ENCODE data around the gene STPG2. TPM values are rescaled to one million over a fixed set of nuclear protein-coding genes. Genes with fewer than 3 reads are reported as not detected.

Gene STPG2
- total and polyA plus RNA-seq, 2 of the 8 experiments (the other 6 are each of a cell fraction or from before 2014, with no cell fraction given): 0.03 TPM; not detected in 1

GRCh38 chr4:97917115-97917514 lies 226.2 kb downstream of the STPG2 start:
- Histone ChIP-seq H3K79me1 (ENCODE audit: low read depth, low read length) (no peaks in the 10 kb centered on the region), H4K5ac (ENCODE audit: insufficient read length, low read depth, low read length) (no peak overlapping the region), H2BK15ac (ENCODE audit: low read length) (no peak overlapping the region), H3K4me3 (ENCODE audit: extremely low read depth in 1 of 4, insufficient read depth in 2 of 4, low read depth in 3 of 4, low read length in 4 of 4) (no peak overlapping the region), H3K4me2 (ENCODE audit: insufficient read depth in 1 of 2, low read depth in 2 of 2, low read length in 2 of 2) (no peak overlapping the region), H3K14ac (ENCODE audit: insufficient read length) (no peak overlapping the region), H2BK20ac (ENCODE audit: low read length) (no peak overlapping the region), H3K79me2 (ENCODE audit: control insufficient read depth in 1 of 2, insufficient read depth in 2 of 2, low read length in 2 of 2) (no peaks in the 10 kb centered on the region), H3K27me3 (replicated peaks in 1 of 4; ENCODE audit: control insufficient read depth in 3 of 4, extremely low read depth in 1 of 4, insufficient read depth in 3 of 4, low read length in 3 of 4) (no peaks in the 10 kb centered on the region), H2BK120ac (replicated peaks; ENCODE audit: low read depth, low read length) (no peak overlapping the region), H3K9me3 (ENCODE audit: insufficient read depth in 2 of 2, low read depth in 1 of 2, low read length in 1 of 2) (no peaks in the 10 kb centered on the region), H3K4me1 (replicated peaks in 1 of 4; ENCODE audit: control insufficient read depth in 3 of 4, insufficient read depth in 4 of 4, low read length in 3 of 4) (no peaks in the 10 kb centered on the region), H2BK12ac (ENCODE audit: low read depth, low read length) (no peak overlapping the region), H3K23ac (ENCODE audit: insufficient read length) (no peak overlapping the region), H4K91ac (replicated peaks; ENCODE audit: insufficient read length, low read length) (no peak overlapping the region), H3K23me2 (ENCODE audit: low read depth, low read length) (no peaks in the 10 kb centered on the region), H3K36me3 (ENCODE audit: control insufficient read depth in 2 of 4, insufficient read depth in 4 of 4, low read length in 3 of 4) (no peaks in the 10 kb centered on the region), H3K27ac (ENCODE audit: low read depth, low read length) (no peak overlapping the region), H2BK5ac (ENCODE audit: low read depth, low read length) (no peak overlapping the region), H3K4ac (replicated peaks; ENCODE audit: insufficient read length, low read depth, low read length) (no peak overlapping the region), H2AFZ (ENCODE audit: low read length) (no peak overlapping the region), H4K20me1 (replicated peaks in 1 of 2; ENCODE audit: control insufficient read depth in 1 of 2, insufficient read depth in 2 of 2, low read length in 2 of 2) (no peaks in the 10 kb centered on the region), H4K8ac (ENCODE audit: extremely low read depth, insufficient read depth, low read length) (no peak overlapping the region; the same call in 1 of the 2 replicates), H3K9ac (replicated peaks in 1 of 4; ENCODE audit: extremely low read depth in 1 of 4, low read depth in 3 of 4, low read length in 3 of 4) (no peak overlapping the region), H2AK5ac (ENCODE audit: low read depth, low read length) (no peak overlapping the region), H3K56ac (replicated peaks; ENCODE audit: insufficient read length, low read depth, low read length) (no peak overlapping the region), H3K18ac (ENCODE audit: extremely low read depth, low read length) (no peak overlapping the region)
- ChIA-PET POLR2A (ENCODE audit: partially characterized antibody) (no interaction called here), CTCF (ENCODE audit: partially characterized antibody) (interaction anchor here (1.6 kb wide), 1 partner anchor 16 kb away, joined by 3 read pairs; no protein-coding TSS in a partner anchor)
- DNase-seq (ENCODE audit: low read depth in 1 of 2, low spot score in 2 of 2) (no peak), FAIRE-seq (no peak)
- WGBS, 2 experiments (ENCODE audit: extremely low coverage in 1 of 2, insufficient coverage in 1 of 2, insufficient read length in 1 of 2, insufficient replicate concordance in 2 of 2, low coverage in 1 of 2, low lambda C conversion rate in 2 of 2, missing lambda C conversion rate in 1 of 2): 96% methylated on average over 10 of the region's 13 CpGs; no CpG with 5 or more reads in 1 of the 2 experiments
- TF ChIP-seq SUZ12 (IDR thresholded peaks at IDR 0.05; ENCODE audit: low read length) (no peak), ATF3 (IDR thresholded peaks at IDR 0.05; ENCODE audit: insufficient read depth, low read depth, low read length) (no peak), BRCA1 (IDR thresholded peaks at IDR 0.05; ENCODE audit: low read depth, low read length) (no peak)

Measured in H1 (cell line).